Activated T-cell treated with anti-CD3 and anti-CD28 coated beads for 48 hours (primary cell): ENCODE data around the gene KRTAP5-3.
"Not testable (repeated sequence)": the region's sequence is repeated elsewhere in the genome, so short reads cannot be mapped to it uniquely, and the experiment has no call there.

Experiments used
- DNase-seq: peaks from one replicate; pipeline ENCODE4 v3.0.0-alpha.2; 2020; ENCODE audit warnings: low read depth

KRTAP5-3 gene

DNA sequence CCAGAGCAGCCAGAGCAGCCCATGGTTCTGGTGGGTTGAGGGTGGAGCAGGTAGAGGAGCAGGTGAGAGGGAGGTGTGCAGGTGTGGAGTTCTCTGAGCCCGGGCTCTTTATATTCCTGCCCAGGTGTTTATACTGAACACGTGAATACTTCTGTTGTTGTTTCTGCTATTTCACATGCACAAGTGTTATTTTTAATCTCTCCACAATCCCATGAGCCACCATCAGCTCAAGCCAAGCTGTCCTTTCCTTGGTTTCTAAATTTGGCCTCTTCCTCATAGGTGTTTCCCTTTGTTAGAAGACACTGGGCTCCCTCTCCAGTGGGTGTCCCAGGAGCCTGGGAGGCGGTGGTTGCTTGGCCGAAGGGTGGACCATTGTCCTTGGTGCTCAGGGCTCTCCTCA lies at the start of gene KRTAP5-3:
Gene KRTAP5-3 (minus strand): TSS at position 101 of the 400 bp plus-strand sequence. CDS start 78 bp downstream, at position 23.
- DNase-seq, result no peak

DNA sequence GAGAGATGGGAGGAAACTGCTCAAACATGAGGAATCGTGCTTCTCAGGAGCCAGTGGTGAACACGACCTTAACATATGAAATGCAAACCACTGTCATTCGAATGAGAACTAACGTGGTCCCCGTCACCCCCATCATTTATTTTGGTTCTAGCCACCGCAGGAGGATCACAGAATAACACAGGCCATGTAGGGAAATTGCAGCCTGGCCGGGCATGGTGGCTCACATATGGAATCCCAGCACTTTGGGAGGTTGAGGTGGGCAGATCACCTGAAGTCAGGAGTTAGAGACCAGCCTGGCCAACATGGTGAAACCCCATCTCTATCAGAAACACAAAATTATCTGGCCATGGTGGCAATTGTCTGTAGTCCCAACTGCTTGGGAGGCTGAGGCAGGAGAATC lies 48.4 kb upstream of the KRTAP5-3 start:
- DNase-seq, result no peak

GRCh38 chr11:1656061-1656441 lies 47.8 kb upstream of the KRTAP5-3 start:
- DNase-seq, result no peak

- DNase-seq, result no peak
Measured at GRCh38 chr11:1655168-1656060, 47.2 kb upstream of the KRTAP5-3 start.

- no peak for DNase-seq
Measured at GRCh38 chr11:1654388-1655167, 46.3 kb upstream of the KRTAP5-3 start.

- DNase-seq, result no peak
Measured at GRCh38 chr11:1653541-1654387, 45.5 kb upstream of the KRTAP5-3 start.

GRCh38 chr11:1652771-1653540 lies 44.7 kb upstream of the KRTAP5-3 start:
- peak; percentile 66 for DNase-seq

GRCh38 chr11:1652442-1652770 lies 44.1 kb upstream of the KRTAP5-3 start:
- DNase-seq, result no peak

- DNase-seq, result no peak
Measured at GRCh38 chr11:1652026-1652425, 43.8 kb upstream of the KRTAP5-3 start.

- no peak for DNase-seq
Measured at GRCh38 chr11:1651411-1651980, 43.2 kb upstream of the KRTAP5-3 start.

DNA sequence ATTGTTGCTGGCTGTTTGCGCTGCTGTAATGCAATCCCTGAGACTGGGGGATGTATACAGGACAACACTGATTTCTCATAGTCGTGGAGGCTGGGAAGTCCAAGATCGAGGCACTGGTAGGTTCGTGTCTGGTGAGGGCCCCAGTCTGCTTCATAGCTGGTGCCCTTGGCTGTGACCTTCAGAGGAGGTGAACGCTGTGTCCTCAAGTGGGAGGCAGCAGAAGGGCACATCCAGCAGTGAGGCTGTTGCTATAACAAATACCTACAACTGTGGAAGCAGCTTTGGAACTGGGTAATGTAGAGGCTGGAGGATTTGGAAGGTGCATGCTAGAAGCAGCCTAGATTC lies 42.6 kb upstream of the KRTAP5-3 start:
- no peak for DNase-seq

DNA sequence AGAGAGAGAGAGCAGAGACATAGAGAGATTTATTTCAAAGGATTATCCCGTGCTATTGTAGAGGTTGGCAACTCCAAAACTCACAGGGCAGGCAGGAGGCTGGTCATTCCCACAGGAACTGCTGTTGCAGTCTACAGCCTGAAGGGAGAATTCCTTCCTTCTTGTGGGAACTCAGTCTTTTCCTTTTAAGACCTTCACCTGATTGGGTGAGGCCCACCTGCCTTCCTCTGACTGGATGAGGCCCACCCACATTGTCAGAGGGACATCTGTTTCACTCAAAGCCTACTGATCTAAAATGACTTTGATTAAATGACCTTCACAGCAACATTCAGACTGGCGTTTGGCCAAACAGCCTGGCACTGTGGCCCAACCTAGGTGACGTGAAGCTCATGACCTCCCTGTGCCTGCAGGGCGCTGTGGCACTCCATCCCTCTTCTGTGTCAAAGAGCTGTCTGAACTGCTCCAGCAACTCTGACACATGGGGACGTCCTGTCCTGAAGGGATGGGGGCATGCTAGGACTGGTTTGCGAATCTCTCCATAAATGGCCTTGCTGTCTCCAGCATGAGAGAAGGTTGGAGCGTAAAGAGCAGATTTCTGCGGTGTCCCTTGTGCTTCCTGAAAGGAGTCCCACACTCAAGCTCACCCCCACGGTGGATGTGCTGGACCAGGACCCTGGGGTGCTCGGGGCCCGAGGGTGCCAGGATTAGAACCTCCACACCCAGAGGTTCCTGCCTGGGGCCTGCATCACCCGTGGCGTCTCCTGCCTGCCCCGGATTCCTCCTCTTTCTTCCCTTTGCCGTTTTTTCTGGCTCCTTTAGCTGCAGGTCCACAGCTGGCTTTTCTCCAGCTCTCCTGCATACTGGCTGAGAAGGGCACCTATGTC lies 42.0 kb upstream of the KRTAP5-3 start:
- DNase-seq, result no peak

DNA sequence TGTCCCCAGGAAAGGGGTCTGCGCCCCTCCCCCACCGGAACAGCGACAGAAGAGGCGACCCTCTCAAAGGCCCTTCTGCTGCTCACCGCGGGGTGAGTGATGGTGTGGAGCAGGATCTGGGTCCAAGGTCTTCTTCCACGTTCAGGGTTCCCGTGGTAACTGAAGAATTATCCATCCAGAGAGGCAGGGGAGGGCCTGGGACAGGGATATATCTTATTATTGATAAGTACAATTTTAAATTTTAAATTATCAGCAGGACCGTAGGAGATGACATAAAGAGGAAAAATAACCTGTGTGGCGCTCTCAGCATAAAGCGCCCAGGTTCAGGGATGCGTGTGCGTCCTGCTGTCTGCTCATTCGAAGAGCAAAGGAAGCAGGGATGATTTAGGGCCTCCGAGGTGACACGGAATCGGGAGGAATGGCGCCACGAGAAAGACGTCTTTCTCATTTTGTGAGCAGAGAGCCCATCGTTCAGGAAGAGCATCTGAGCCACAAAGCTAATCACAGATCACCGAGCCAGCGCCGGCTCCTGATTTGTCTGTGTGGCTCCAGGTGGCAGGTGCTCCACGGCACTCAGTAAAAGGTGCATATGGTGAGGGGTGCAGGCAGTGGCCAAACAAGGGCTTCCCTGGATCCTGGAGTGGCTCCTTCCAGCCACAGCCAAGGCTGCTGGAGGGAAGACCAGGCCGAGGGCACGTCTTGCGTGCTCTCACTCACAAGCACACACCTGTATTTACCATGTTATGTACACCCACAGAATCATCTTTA lies 40.6 kb upstream of the KRTAP5-3 start:
- DNase-seq, result no peak

DNA sequence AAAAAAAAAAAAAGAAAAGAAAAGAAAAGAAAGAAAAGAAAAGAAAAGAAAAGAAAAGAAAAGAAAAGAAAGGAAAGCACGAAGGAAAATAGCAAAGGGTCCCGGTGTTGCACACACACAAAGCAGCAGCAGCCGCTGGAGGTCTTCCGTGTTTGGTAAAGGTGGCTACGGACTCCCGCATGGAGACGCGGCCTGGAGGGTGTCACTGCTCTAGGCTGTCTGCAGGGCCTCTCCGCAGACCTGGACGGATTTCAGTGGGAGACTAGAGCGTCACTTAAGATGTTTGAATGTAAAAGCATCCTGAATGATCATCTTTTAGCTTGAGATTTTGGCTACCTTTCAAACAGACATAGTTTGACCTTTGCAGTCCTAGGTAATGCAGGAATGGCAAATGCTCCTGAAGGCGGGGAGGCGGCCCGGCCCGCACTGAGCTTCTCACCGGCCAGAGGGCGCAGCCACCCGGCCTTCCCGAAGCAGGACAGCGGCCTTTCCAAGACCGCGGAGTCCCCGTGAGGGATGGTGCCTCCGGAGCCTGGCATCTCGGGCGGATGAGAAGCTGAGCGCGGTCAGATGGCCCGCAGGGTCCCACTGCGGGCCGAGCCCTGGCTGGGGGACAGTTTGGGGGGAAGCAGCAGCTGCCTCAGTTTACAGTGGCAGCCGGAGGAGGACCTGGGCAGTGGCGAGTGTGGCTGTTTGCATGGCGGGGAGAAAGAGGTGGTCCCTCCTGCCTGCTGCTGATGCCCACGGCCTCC lies 39.8 kb upstream of the KRTAP5-3 start:
- DNase-seq, result no peak

GRCh38 chr11:1646540-1646939 lies 38.3 kb upstream of the KRTAP5-3 start:
- DNase-seq, result not testable (repeated sequence)

- DNase-seq, result no peak
Measured at GRCh38 chr11:1645357-1645821, 37.1 kb upstream of the KRTAP5-3 start.

- no peak for DNase-seq
Measured at GRCh38 chr11:1644601-1645356, 36.5 kb upstream of the KRTAP5-3 start.

- DNase-seq, result no peak
Measured at GRCh38 chr11:1643146-1643690, 35.0 kb upstream of the KRTAP5-3 start.
